NCI-H1930 (cell line): ENCODE measurements around the gene C6orf89.
"Not testable (repeated sequence)": the region's sequence is repeated elsewhere in the genome, so short reads cannot be mapped to it uniquely, and the experiment has no call there.

ENCODE experiments used
- DNase-seq, 2 experiments: peaks; one replicate each; lab custom pipeline; 2025; lab: John Stamatoyannopoulos, UW

The C6orf89 gene

GRCh38 chr6:36947570-36948351 is 62.0 kb downstream of the C6orf89 start:
- no peak for DNase-seq

GRCh38 chr6:36949076-36949475 is 63.3 kb downstream of the C6orf89 start:
- not testable (repeated sequence) for DNase-seq

GRCh38 chr6:36949636-36950035 is 63.9 kb downstream of the C6orf89 start:
- DNase-seq: no peak

- no peak for DNase-seq
Observed at GRCh38 chr6:36953931-36954261, 68.1 kb downstream of the C6orf89 start.

GRCh38 chr6:36954262-36954931 is 68.6 kb downstream of the C6orf89 start, which contains the start of gene PI16:
Gene PI16, plus strand, starts transcription at chr6:36954738. Its CDS starts 23 bp downstream, at chr6:36954761.
- DNase-seq: no peak

GRCh38 chr6:36955136-36955535 is 69.4 kb downstream of the C6orf89 start:
- DNase-seq: no peak

- no peak for DNase-seq
Observed at GRCh38 chr6:36955671-36956445, 70.1 kb downstream of the C6orf89 start.

- DNase-seq: no peak
Observed at GRCh38 chr6:36956446-36956820, 70.7 kb downstream of the C6orf89 start.

GRCh38 chr6:36957773-36958271 is 72.1 kb downstream of the C6orf89 start:
- no peak for DNase-seq

- no peak for DNase-seq
Observed at GRCh38 chr6:36958775-36959554, 73.2 kb downstream of the C6orf89 start.

- no peak for DNase-seq
Observed at GRCh38 chr6:36959555-36960250, 74.0 kb downstream of the C6orf89 start.

- DNase-seq: no peak
Observed at GRCh38 chr6:36961441-36962435, 76.0 kb downstream of the C6orf89 start.

GRCh38 chr6:36962874-36963273 is 77.1 kb downstream of the C6orf89 start:
- no peak for DNase-seq

GRCh38 chr6:36963451-36964290 is 77.9 kb downstream of the C6orf89 start:
- no peak for DNase-seq

GRCh38 chr6:36964349-36964748 is 78.6 kb downstream of the C6orf89 start:
- no peak for DNase-seq

GRCh38 chr6:36964908-36965307 is 79.2 kb downstream of the C6orf89 start:
- DNase-seq: no peak

GRCh38 chr6:36967301-36967700 is 81.5 kb downstream of the C6orf89 start:
- no peak for DNase-seq

- no peak for DNase-seq
Observed at GRCh38 chr6:36967757-36968156, 82.0 kb downstream of the C6orf89 start.
